Tibial nerve (tissue), 3 donors: ENCODE measurements around the gene ARTN.

Experiments
- POLR2A ChIP-seq, 2 donors: fragments of 450-650 bp; IDR thresholded peaks; one replicate each; pipeline ENCODE4 v1.6.1; 2017; ENCODE audit warnings: antibody characterized with exemption in 2 of 2, mild to moderate bottlenecking in 2 of 2, moderate library complexity in 2 of 2
- TF ChIP-seq, protein P1 (sequence below), 5 experiments: fragments of 200-600 bp in 3 of 5; fragments of 450-650 bp in 2 of 5; sonication (generic) in 3 of 5; IDR thresholded peaks; one replicate each; pipeline ENCODE4 v1.5.1; 2016 to 2019; ENCODE audit warnings: antibody characterized with exemption in 5 of 5, mild to moderate bottlenecking in 3 of 5, moderate library complexity in 2 of 5

DNA sequence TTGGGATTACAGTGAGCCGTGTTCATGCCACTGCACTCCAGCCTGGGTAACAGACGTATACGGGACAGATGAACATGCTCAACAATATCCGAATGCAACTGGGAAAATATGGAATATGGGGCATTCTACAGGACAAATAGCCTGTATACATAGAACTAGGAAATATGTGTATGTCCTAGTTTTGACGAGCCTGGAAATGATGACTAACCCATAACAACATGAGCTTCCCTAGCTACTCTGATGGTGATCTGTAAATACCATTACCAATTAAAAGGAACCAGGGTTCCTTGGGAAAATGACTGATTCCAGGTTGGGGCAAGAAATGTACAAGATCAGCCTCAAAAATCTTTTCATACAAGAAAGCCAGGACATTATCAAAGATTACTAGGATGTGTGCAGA is 42.8 kb upstream of the ARTN start:
- TF ChIP-seq, protein P1, sequence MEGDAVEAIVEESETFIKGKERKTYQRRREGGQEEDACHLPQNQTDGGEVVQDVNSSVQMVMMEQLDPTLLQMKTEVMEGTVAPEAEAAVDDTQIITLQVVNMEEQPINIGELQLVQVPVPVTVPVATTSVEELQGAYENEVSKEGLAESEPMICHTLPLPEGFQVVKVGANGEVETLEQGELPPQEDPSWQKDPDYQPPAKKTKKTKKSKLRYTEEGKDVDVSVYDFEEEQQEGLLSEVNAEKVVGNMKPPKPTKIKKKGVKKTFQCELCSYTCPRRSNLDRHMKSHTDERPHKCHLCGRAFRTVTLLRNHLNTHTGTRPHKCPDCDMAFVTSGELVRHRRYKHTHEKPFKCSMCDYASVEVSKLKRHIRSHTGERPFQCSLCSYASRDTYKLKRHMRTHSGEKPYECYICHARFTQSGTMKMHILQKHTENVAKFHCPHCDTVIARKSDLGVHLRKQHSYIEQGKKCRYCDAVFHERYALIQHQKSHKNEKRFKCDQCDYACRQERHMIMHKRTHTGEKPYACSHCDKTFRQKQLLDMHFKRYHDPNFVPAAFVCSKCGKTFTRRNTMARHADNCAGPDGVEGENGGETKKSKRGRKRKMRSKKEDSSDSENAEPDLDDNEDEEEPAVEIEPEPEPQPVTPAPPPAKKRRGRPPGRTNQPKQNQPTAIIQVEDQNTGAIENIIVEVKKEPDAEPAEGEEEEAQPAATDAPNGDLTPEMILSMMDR (IDR thresholded peaks at IDR 0.05), result no peak
- no peak for TF ChIP-seq POLR2A (IDR thresholded peaks at IDR 0.05)
